Right renal cortex interstitium (tissue), 3 donors: ENCODE data around the gene NRROS. TPM values are rescaled to one million over a fixed set of nuclear protein-coding genes. Genes with fewer than 3 reads are reported as not detected.
"Not testable (repeated sequence)": the region's sequence is repeated elsewhere in the genome, so short reads cannot be mapped to it uniquely, and the experiment has no call there.

ENCODE experiments used
- DNase-seq, 3 donors: peaks; one replicate each; pipeline ENCODE4 v3.0.0-alpha.2; 2013; ENCODE audit warnings: low read depth in 3 of 3, low spot score in 2 of 3
- polyA plus RNA-seq, 3 donors: library from polyadenylated mRNA; unstranded; fragments of 120-200 nt; gene quantifications; one replicate each; pipeline ENCODE4 v1.2.1, GENCODE V29; 2013; ENCODE audit not compliant: insufficient read length in 3 of 3

The NRROS gene
- polyA plus RNA-seq, 3 donors: 2.6 to 3.8 (median 3.2) TPM

DNA sequence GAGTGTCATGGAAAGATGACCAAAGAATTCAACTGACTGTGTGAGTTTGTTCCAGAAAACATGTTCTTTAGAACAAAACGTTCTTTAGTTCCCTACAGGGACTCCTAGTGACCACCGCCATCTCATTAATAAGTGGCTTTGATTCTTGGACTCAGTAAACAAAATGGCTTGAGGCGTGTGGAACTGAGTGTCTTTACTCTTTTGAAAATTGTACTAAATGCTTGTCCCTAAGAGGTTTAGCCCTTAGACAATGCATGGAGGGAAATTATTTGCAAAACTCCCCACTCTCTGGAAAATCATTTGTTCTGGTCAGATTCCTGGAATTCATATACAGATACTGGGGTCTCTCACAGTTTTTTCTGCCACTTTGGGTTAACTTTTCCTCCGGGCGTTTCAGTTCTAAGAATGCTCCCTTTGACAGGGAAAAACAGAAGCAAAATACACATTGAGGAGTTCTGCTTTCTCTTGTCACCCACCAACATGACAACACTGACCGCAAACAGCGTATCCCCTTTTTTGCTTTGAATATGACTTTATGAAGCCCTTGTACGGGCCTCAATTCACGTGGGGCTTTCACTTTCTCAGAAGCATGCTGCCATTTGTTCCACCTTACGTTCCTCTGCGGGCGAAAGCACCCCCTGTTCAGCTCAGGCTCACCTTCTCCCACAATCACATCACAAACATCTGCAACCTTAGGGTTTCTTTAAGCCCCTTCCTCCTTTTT, 15.3 kb upstream of the NRROS start:
- no peak for DNase-seq

DNA sequence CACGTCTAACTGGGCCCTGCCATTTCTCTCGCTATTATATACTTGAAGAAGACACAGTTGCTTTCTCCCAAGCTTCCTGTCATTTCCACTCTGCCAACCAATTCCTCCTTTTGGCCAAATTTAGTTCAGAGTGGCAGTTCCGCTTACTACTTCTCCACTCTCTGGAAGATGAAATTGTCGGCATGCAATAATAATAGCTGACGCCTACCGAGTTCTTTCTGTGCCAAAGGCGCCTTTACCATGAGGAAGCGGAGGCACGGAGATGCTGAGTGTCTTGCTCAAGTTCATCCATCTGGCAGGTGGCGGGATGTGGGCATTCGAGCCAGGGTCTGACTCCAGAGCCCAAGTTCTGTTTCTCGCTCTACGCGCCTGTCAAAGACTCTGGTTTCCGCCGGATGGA, 14.6 kb upstream of the NRROS start:
- DNase-seq: no peak

DNA sequence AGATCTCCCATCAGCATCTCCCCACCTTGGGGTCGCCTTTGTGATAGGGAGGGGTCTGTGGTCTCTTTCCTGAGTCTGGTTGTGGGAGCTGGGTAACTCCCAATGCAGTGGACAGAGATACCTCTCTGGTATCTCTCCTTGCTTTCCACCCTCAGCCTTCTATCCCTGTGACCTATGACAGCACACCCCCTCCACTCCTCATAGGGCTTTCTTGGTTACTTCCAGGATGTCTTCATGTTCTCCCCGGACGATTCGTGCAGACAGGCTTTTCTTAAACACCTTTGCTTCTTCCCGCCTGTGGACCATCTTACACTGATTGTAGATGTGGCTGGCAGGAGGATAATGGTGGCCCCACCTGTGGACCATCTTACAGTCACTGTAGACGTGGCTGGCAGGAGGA, 14.2 kb upstream of the NRROS start:
- DNase-seq: no peak

DNA sequence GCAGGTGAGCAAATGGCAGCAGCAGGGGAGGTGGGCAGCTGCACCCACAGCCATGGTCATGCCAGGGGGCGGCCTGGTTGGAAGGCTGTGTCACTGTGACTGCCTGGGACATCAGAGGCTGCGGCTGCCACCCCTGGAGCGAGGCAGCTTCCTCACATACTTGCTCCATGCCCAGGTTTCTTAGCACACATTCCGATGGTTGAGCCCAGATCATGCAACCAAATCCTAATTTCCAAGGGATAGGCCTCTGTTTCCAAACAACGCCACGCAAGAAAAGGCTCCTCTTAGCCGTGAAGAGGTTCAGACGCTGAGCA, 11.6 kb upstream of the NRROS start:
- no peak for DNase-seq

DNA sequence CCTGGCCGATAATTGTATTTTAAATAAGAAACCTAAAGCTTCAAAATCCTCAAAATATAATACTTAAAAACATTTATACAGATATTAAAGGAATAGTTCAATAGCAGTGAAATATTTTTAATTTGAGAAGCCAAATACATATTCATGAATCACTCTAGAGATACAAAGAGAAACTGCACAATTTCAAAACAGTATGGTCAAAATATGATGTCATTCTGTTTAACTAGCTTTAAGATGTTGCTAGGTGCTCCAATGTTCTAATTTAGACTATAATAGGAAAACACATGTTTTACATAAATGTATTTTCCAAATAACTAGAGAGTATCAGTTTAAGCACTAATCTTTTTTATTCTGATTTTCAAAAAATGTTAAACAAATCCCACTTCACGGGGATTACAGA, 10.3 kb upstream of the NRROS start:
- no peak for DNase-seq

DNA sequence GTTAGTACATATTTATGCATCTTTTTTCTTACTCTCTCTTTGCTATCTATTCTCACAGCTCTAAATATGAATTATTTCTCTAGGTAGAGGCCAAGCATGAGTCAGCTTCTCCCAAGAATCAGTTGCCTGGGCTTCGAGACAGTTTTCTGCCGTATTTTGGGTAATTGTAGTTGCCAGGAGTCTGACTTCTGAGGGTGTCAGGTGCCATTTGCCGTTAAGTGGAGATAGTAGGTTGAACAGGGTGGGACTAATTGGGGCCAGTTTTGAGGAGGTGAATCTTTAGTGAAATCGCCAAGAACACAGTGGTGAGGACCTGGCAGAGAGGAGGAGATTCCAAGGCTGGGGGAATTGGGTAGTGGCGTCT, 7.8 kb upstream of the NRROS start:
- no peak for DNase-seq

DNA sequence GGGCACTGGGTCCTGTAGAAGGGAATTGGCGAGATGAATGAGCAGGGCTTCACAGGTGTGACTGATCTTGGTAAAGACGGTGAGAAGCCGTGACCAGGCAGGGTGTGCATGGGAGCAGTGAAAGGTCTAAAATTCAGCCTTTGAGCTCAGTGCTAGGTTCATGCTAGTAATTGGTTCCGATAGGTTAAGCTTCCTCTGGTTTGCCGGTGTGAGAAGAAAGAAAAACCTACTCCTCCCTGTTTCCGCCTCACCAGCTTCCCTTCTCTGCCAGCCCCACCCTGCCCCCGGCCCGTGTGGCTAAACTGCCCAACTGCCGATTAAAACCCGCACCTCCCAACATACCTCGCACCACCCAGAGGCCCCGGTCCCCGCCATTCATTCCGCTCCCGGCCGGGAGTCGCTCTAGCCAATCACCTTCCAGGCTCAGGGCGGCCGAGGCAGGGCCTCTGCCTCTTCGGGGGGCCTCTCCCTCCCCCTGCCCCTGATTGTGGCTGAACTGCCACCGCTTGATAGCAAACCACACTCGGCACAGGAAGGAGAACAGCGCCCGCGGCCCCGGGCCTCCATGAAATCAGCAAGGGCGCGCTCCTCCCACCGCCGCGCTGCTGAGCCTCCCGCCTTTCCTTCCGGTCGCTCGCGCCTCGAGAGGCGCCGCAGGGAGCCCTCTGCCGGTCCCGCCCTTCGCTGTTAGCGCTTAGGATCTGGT, 7.3 kb upstream of the NRROS start:
- DNase-seq: peak; percentile 52 to 74 (median 67)

DNA sequence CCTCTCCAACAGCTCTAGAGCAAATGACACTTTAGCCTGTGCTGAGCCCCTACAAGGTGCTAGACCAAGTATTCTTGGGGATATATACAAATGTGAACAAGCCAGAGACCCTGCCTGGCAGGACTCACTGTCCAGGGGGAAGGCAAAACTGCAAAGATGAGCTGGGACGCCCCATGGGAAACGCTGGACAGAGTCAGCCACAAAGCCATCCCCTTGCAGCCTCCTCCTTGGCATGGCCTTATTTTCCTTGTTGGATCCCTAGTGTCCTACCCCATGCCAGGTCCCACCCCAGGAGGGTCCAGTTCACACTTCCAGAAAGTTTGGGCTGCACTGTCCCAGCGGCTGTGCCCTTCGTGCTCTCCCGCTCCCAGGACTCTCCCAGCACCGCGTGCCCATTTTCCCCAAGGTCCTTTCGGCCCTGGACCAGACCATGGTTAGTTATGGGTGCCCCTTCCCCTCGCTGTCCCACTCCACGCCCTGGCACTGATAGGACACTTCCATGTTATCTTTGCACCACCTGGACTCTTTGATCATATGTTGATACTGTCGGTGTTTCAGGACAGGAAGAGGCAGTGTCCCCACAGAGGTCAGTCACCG, 5.8 kb upstream of the NRROS start:
- DNase-seq: no peak

DNA sequence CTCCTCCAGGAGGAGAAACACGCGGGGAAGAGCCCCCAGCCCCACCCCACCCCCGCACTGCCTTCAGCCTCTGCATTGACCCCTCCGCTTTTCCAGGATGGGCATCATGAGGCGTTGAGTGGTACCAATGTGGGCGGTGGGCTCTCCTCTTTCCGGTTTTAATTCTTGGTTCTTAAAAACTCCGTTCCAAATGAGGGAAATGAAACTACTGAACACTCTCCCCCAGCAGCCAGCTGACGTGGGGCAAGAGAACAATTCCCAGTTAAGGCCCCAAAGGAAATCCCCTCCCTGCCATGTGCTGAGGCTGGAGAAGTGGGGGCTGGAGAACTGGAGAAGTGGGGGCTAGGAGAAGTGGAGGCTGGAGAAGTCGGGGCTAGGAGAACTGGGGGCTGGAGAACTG, 5.3 kb upstream of the NRROS start:
- DNase-seq: no peak

DNA sequence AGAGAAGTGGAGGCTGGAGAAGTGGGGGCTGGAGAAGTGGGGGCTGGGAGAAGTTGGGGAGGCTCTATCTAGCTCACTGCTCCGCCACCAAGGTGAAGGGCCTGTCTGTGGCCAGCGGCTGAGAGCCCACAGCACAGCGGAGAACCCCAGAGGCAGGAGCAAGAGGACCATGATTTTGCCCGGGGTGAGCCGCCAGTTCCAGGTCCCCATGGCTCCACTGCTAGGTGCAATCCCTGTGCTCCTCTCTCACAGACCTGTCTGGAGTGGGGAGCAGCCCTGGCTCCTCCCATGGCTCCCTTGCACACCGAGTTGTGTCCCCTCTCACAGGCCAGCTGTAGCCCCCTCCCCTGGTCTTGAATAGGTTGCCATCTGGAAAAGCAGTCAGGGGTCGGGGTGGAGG, 4.7 kb upstream of the NRROS start:
- DNase-seq: no peak

DNA sequence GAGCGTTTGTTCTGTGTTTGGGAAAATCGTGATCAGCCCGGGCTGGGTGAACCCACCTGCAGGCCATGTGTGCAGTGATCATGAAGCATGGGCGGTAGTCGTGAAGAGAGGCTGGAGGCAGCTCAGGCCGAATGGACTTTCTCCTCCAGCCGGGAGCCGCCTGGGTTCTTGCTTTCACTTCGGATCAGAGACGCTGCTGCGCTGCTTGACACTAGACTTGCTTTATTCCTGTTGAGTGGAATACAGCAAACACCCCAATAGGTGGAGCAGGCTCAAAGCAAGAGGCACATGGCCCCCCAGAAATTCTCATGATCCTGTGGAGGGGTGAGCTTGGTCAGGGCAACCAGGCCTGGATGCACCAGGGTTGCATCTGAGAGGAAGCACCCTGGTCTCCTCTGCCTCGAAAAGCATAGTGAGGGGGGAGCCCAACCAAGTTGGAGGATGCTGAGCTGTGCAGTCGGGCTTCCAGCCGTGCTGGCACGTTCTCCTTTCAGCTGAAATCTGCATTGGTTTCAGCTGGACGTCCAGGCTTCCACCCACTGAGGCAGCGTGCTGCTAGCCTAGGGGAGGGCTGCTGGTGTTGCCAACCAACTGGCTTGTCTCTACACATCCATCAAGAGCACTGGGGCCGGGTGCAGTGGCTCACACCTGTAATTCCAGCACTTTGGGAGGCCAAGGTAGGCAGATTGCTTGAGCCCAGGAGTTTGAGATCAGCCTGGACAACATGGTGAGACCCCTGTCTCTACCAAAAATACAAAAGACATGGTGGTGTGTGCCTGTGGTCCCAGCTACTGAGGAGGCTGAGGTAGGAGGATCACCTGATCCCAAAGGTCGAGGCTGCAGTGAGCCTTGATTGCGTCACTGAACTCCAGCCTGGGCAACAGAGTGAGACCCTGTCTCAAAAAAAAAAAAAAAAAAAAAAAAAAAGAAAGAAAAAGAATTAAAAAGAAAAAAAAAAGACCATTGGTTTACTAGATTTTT, 2.8 kb upstream of the NRROS start:
- DNase-seq: no peak

DNA sequence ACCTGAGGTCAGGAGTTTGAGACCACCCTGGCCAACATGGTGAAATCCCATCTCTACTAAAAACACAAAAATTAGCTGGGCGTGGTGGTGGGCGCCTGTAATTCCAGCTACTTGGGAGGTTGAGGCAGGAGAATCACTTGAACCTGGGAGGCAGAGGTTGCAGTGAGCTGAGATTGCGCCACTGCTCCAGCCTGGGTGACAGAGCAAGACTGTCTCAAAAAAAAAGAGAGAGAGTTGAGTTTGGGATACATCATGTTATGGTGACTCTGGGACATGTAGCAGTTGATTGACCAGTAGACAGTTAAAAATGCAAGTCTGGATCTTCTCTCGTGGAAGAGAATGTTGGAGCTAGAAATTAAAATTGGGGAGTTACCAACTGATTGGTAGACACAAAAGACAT, 1.6 kb upstream of the NRROS start:
- not testable (repeated sequence) for DNase-seq

DNA sequence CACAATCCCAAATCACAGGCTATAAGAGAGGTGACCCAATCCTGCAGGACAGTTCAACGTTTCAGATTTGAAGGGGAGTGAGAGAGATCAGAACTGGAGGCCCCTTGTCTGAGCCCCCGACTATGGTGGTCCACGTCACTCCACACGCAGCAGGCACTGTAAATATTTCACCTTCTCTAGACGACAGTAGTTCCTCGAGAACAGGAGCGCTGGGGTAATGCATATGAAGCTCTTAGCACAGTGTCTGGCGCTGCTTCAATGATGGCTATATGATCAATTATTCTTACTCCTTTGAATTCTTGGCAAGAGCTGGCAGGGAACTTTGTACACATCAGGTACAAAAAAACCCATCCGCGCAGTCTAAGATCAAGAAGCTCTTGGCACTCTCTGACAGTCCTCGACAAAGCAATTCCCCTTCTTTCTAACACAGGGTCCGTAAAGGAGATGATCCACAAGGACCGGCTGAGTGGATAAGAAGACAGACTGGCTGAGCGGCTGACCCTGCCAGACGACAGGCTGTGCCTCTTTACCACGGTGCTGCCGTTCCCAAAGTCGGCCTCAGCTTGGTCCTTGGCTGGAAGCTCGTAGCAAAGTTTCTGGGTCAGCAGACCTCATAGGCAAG, 522 bp upstream of the NRROS start:
- DNase-seq: no peak

DNA sequence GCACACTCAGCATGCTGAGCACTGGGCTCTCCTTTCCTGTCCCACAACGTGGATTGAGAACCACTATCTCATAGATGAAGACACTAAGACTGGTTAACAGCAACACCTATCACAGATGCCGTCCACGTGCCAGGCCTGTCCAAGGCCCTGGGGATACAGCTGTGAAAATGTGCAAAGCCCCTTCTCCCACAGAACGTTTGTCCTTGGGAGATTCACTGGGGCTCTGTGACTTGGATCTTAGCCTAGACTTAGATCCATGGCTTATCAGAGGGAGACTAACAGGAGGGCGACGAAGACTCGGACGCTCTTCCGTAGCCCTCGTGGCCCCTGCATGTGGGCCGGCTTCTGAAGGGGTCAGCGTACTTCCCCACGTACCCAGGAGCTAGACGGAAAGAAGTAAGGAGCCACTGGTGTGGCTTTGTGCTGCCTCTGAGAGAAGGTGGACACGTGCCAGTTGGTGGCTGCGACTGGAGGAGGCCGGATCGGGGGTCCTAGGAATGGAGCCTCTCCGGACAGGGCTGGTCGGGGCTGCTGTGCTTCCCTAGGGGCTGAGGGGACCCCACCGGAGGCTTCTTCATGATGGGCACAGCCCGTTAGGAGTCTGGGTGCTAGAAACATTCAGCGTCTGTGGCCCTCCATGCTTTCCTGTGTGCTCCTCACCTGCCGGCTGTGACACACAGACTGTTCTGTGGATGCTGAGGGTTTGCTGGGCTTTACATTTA, 964 bp downstream of the NRROS start:
- DNase-seq: no peak

DNA sequence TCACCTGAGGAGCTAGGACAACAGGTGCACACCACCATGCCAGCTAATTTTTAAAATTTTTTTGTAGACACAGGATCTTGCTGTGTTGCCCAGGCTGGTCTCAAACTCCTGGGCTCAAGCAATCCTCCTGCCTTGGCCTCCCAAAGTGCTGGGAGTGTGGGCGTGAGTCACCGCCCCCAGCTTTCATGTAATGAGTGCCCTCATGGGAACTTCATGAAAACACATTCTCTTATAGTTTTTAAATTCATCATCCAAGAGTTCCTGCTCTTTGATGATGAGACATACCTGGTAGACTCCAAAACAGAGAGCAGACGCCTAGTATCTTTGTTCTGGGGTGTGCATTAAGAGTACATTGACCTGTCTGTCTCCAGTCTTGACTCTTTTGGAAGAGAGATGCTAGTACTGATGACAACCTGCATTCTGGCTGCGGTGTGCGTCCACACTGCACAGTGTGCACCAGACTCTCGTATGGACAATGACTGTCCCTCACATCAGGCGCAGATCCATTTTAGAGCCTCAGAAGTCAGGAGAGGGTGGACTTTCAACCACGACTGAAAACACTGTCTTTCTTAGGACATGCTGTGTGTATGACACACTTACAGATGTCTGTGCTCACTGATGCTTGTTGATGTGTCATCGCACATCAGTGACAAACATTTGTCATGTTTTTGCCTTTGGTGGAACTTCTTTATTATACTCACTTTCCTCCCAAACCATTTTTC, 2.0 kb downstream of the NRROS start:
- no peak for DNase-seq

DNA sequence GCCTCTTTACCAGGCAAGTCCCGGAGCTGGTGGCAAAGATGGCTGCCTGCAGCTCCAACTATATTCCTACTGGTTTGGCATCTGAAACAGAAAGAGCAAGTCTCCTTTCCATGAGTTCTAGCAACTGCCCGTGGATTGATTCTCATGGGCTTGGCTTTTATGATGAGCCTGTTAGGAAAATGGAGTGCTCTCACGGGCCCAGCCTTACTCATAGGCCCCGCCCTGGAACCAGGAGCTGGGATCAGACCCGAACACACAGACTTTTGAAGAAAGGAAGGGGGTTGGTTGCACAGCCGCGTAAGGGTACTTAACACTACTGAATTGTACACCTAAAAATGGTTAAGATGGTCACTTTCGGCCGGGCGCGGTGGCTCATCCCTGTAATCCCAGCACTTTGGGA, 2.9 kb downstream of the NRROS start:
- no peak for DNase-seq

DNA sequence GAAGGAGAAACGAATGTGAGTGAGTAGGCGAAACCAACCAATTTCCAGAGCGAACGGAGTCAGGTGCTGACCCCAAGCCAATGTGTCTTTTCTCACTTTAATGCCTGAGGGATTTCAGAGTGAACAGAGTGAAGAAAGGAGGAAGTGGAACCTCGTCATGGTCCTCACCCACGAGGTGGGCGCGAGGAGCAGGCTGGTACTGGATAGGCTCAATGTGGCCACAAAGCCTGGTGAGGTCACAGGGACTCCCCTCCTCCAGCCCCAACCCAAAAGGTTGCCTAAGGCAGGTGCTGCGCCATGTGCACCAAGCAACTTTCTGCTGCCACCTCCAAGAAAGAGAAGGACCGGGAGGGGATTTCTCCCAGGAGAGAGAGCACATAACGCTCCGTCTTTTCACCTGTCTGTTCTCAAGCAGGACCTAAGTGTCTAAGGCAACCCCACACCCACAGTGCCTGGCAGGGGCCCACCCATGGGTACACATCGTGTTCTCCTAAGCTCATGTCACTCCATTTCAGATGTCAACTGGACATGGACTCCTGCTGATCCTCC, 3.8 kb downstream of the NRROS start:
- no peak for DNase-seq

DNA sequence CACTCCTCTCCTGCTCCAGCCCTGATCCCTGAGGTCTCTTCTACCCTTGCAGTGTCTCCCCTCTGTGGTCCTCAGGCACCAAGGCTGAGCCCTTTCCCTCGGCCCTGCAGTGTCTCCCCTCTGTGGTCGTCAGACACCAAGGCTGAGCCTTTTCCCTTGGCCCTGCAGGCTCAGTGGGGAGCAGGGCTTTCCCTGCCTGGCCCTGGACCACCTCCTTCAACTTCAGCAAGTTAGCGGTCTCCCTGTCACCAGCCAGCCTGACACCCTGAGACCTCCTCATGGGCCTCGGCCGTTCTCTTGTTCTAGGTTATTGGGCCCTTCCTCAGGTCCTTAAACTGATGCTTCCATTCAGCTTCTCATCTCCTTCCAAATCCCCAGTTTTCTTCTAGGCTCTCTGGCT, 4.3 kb downstream of the NRROS start:
- DNase-seq: no peak

DNA sequence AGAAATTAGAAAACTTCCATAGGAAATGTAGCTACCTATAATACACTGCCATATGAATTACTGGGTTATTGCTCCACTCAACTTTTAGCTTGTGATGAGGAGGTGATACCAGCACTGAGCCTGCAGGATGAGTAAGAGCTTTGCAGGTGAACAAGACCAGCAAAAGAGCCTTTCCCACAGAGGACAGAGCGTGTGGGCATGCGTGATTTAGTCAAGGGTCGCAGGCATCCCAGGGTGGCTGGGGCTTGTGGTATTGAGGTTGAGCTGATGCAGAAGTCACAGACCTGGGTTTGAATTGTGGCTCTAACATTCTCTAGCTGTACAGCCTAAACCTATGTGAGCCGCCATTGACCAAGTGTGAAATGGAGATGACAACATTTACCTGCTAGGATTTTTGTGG, 5.6 kb downstream of the NRROS start:
- DNase-seq: no peak
